Measurements from ENCODE around the gene PKLR. TPM values are rescaled to one million over a fixed set of nuclear protein-coding genes. Genes with fewer than 3 reads are reported as not detected.

The PKLR gene
- total and polyA plus RNA-seq, 2 donors (not counting 1 experiment from before 2014, with no cell fraction given): not detected

- peaks cover 0 to 16% of the 10 kb centered on the region in 2 experiments for H3K36me3 ChIP-seq (replicated peaks in 1 of 2; ENCODE audit: control extremely low read depth in 1 of 2, control insufficient read depth in 1 of 2, extremely low read depth in 1 of 2, insufficient read depth in 2 of 2, low read length in 1 of 2)
- no peak for TF ChIP-seq CTCF (IDR thresholded peaks at IDR 0.05)
- TF ChIP-seq EZH2 (IDR thresholded peaks at IDR 0.05; ENCODE audit: borderline replicate concordance, insufficient read depth, low read depth, low read length, poor library complexity, severe bottlenecking): no peak
- no peak overlapping the region for H3K4me3 Mint-ChIP-seq
- no peak overlapping the region for H3K4me3 ChIP-seq (ENCODE audit: control extremely low read depth in 1 of 5, extremely low read depth in 1 of 5, insufficient read depth in 1 of 5, low read depth in 2 of 5, low read length in 4 of 5)
- ChIA-PET CTCF (interaction anchor here (0.8 to 2.1 kb wide), 3 partner anchors 8 to 79 kb away, joined by 3 to 9 read pairs (median 5); no protein-coding TSS in a partner anchor), POLR2A (no interaction called here)
- peaks cover 4% of the 10 kb centered on the region for H3K4me1 Mint-ChIP-seq
- H4K20me1 ChIP-seq (ENCODE audit: control insufficient read depth, insufficient read depth, low read length, poor library complexity, severe bottlenecking): no peaks in the 10 kb centered on the region
- intact Hi-C loops (cut with micrococcal nuclease): loop anchor here (10.0 kb wide), 1 partner anchor 1177 kb away; the partner anchor contains the start of gene MEF2D
- H3K9me3 ChIP-seq (ENCODE audit: control extremely low read depth in 1 of 3, control insufficient read depth in 2 of 3, insufficient read depth in 1 of 3, low read length in 2 of 3): no peaks in the 10 kb centered on the region
- no peak overlapping the region for H3K9ac ChIP-seq (ENCODE audit: low read length)
- H3K79me2 ChIP-seq (ENCODE audit: control insufficient read depth, insufficient read depth, low read length): no peaks in the 10 kb centered on the region
- no peaks in the 10 kb centered on the region for H3K27me3 Mint-ChIP-seq
- no peak for DNase-seq
- no peak for ATAC-seq (ENCODE audit: low read depth)
- H3K9me3 Mint-ChIP-seq (ENCODE audit: insufficient read depth): no peaks in the 10 kb centered on the region
- H2AFZ ChIP-seq (ENCODE audit: insufficient read depth, low read depth, low read length, poor library complexity, severe bottlenecking): no peak overlapping the region
- H3K4me1 ChIP-seq (ENCODE audit: control insufficient read depth in 2 of 2, insufficient read depth in 2 of 2, low read length in 2 of 2): peaks cover 0 to 8% of the 10 kb centered on the region in 2 donors
- no peaks in the 10 kb centered on the region for H3K27me3 ChIP-seq (replicated peaks in 1 of 4; ENCODE audit: control extremely low read depth in 1 of 4, control insufficient read depth in 3 of 4, insufficient read depth in 4 of 4, low read length in 3 of 4)
- no peak overlapping the region for H3K4me2 ChIP-seq (replicated peaks; ENCODE audit: low read depth, low read length, poor library complexity, severe bottlenecking)
- no peak overlapping the region for H3K27ac ChIP-seq (ENCODE audit: low read length in 2 of 2)
- no peak overlapping the region for H3K27ac Mint-ChIP-seq
- WGBS (ENCODE audit: insufficient coverage): 100% methylated on average over 4 of the region's 4 CpGs
Observed at GRCh38 chr1:155327981-155328380, 26.7 kb upstream of the PKLR start.

DNA sequence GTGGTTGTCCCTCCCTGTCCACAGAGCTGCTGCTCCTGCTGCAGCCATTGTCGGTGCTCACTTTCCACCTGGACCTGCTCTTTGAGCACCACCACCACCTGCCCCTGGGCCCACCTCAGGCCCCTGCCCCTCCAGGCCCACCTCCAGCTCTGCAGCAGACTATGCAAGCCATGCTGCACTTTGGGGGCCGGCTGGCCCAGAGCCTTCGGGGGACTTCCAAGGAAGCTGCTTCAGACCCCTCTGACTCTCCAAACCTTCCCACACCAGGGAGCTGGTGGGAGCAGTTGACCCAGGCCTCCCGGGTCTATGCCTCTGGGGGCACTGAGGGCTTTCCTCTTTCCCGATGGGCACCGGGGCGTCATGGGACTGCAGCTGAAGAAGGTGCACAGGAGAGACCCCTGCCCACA, 25.4 kb upstream of the PKLR start:
- no peak for TF ChIP-seq CTCF (IDR thresholded peaks at IDR 0.05)
- Histone ChIP-seq H3K4me1 (ENCODE audit: control insufficient read depth in 2 of 2, insufficient read depth in 2 of 2, low read length in 2 of 2) (peaks cover 5 to 18% of the 10 kb centered on the region in 2 donors), H3K4me3 (ENCODE audit: control extremely low read depth in 1 of 5, extremely low read depth in 1 of 5, insufficient read depth in 1 of 5, low read depth in 2 of 5, low read length in 4 of 5) (no peak overlapping the region), H2AFZ (ENCODE audit: insufficient read depth, low read depth, low read length, poor library complexity, severe bottlenecking) (no peak overlapping the region), H3K9me3 (ENCODE audit: control extremely low read depth in 1 of 3, control insufficient read depth in 2 of 3, insufficient read depth in 1 of 3, low read length in 2 of 3) (no peaks in the 10 kb centered on the region), H3K4me2 (replicated peaks; ENCODE audit: low read depth, low read length, poor library complexity, severe bottlenecking) (no peak overlapping the region), H3K27me3 (replicated peaks in 1 of 4; ENCODE audit: control extremely low read depth in 1 of 4, control insufficient read depth in 3 of 4, insufficient read depth in 4 of 4, low read length in 3 of 4) (no peaks in the 10 kb centered on the region), H3K9ac (ENCODE audit: low read length) (no peak overlapping the region), H3K79me2 (ENCODE audit: control insufficient read depth, insufficient read depth, low read length) (peaks cover 4% of the 10 kb centered on the region), H4K20me1 (ENCODE audit: control insufficient read depth, insufficient read depth, low read length, poor library complexity, severe bottlenecking) (no peaks in the 10 kb centered on the region), H3K36me3 (replicated peaks in 1 of 2; ENCODE audit: control extremely low read depth in 1 of 2, control insufficient read depth in 1 of 2, extremely low read depth in 1 of 2, insufficient read depth in 2 of 2, low read length in 1 of 2) (peaks cover 0 to 16% of the 10 kb centered on the region in 2 experiments), H3K27ac (ENCODE audit: low read length in 2 of 2) (peak overlapping the region in 1 of 2 donors; percentile 12)
- no peak overlapping the region for H3K4me3 Mint-ChIP-seq
- POLR2A ChIA-PET: interaction anchor here (0.6 kb wide), 1 partner anchor 23 kb away, joined by 5 read pairs; no protein-coding TSS in a partner anchor
- no peaks in the 10 kb centered on the region for H3K9me3 Mint-ChIP-seq (ENCODE audit: insufficient read depth)
- peak overlapping the region; percentile 12 for H3K27ac Mint-ChIP-seq
- intact Hi-C loops (cut with micrococcal nuclease): loop anchor here (10.0 kb wide), 1 partner anchor 1178 kb away; the partner anchor contains the start of gene MEF2D
- no peaks in the 10 kb centered on the region for H3K27me3 Mint-ChIP-seq
- DNase-seq: no peak
- CTCF ChIA-PET: interaction anchor here (0.6 to 2.1 kb wide), 4 partner anchors 12 to 122 kb away, joined by 3 to 9 read pairs (median 3); no protein-coding TSS in a partner anchor
- peaks cover 8% of the 10 kb centered on the region for H3K4me1 Mint-ChIP-seq
- 96% methylated on average over 7 of the region's 7 CpGs for WGBS (ENCODE audit: insufficient coverage)
- ATAC-seq (ENCODE audit: low read depth): no peak

All from B cell (primary cell).